NCI-H510A treated with DMSO at 0.1 percent for 48 hours (cell line): ENCODE data around the gene TRIOBP.
"Not testable (repeated sequence)": the region's sequence is repeated elsewhere in the genome, so short reads cannot be mapped to it uniquely, and the experiment has no call there.

Experiments
- DNase-seq: peaks from one replicate; lab custom pipeline; 2025; lab: John Stamatoyannopoulos, UW

TRIOBP gene

GRCh38 chr22:37696657-37697537 lies at the start of gene TRIOBP:
Gene TRIOBP, plus strand, starts transcription at chr22:37697048. Its CDS starts 4,318 bp downstream, at chr22:37701366.
- peak; percentile 90 for DNase-seq

- no peak for DNase-seq
Measured at GRCh38 chr22:37647317-37647716, 49.5 kb upstream of the TRIOBP start.

- DNase-seq = no peak
Measured at GRCh38 chr22:37647928-37648327, 48.9 kb upstream of the TRIOBP start.

GRCh38 chr22:37650463-37651136 lies 46.2 kb upstream of the TRIOBP start:
- DNase-seq = no peak

- no peak for DNase-seq
Measured at GRCh38 chr22:37654563-37655251, 42.1 kb upstream of the TRIOBP start.

- DNase-seq = no peak
Measured at GRCh38 chr22:37655252-37655563, 41.6 kb upstream of the TRIOBP start.

GRCh38 chr22:37656583-37656982 lies 40.3 kb upstream of the TRIOBP start:
- not testable (repeated sequence) for DNase-seq

GRCh38 chr22:37657590-37658132 lies 39.2 kb upstream of the TRIOBP start:
- DNase-seq = no peak

- DNase-seq = peak; percentile 93
Measured at GRCh38 chr22:37658133-37659065, 38.4 kb upstream of the TRIOBP start, which contains the start of gene PDXP. Gene PDXP, plus strand, starts transcription at chr22:37658723. Its CDS starts 60 bp downstream, at chr22:37658783.

- no peak for DNase-seq
Measured at GRCh38 chr22:37659066-37659896, 37.6 kb upstream of the TRIOBP start.

- DNase-seq = no peak
Measured at GRCh38 chr22:37659897-37660708, 36.7 kb upstream of the TRIOBP start.

GRCh38 chr22:37660709-37661045 lies 36.2 kb upstream of the TRIOBP start:
- no peak for DNase-seq

GRCh38 chr22:37661160-37661924 lies 35.5 kb upstream of the TRIOBP start:
- DNase-seq = peak; percentile 47

GRCh38 chr22:37662039-37662438 lies 34.8 kb upstream of the TRIOBP start:
- no peak for DNase-seq

- DNase-seq = no peak
Measured at GRCh38 chr22:37663521-37664140, 33.2 kb upstream of the TRIOBP start.

- no peak for DNase-seq
Measured at GRCh38 chr22:37664249-37665101, 32.4 kb upstream of the TRIOBP start.

GRCh38 chr22:37665487-37665886 lies 31.4 kb upstream of the TRIOBP start:
- DNase-seq = no peak
